ENCODE results near the gene NSD2.

NSD2 gene

DNA sequence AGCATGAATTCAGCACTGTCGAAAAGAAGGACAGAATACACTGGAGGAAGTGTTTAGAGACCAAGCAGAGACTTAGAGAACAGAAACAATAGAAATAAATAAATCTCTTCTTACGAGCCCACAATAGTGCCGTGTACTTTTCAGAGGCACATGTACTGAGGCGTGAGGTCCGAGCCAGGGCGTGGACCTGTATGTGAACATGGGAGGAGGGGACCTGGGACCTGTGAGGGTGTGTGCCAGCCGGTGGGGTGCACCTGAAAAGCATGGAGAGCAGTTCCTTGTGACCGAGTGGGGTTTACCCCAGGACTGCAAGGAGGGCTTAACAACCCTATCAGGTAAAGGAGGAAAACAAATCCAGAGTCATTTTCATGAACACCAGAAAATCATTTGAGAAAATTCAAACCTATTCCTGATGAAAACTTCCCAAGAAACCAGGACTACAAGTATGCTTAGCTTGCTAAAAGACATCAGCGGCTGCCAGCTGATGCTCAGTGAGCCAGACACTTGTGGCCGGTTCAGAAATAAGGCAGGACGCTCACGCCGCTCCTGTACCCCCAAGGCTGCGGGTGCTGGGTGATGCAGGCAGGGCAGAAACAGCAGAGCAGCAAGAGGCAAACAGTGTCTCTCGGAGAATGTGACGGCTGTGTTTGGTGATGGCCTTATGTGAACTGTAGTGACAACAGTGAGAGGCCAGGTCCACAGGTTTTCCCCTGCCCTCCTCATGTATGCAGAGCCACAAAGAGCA is 100.4 kb downstream of the NSD2 start:
- DNase-seq (ENCODE audit: low read depth): no peak

DNA sequence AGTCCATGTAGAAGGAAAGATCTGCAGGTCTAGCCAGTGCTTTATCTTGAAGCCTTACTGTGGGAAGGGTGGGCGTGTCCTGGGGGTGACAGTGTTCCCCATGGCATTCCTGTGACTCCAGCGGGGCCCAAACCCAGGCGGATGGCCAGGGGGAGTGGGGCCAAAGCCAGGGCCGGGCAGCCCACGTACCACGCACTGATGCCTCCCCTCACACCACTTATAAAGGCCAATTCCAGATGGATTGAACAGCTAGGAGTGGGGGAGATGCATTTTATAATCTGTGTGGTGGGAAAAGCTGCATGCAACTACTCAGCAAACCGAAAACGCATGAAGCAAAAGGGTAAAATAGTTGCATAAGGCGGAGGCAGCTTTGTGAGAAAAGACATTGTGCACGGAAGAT is 101.2 kb downstream of the NSD2 start:
- no peak for DNase-seq (ENCODE audit: low read depth)

- no peak for DNase-seq (ENCODE audit: low read depth)
These were observed 102.0 kb downstream of the NSD2 start for GRCh38 chr4:1973218-1973617.

- DNase-seq (ENCODE audit: low read depth): no peak
These were observed 102.5 kb downstream of the NSD2 start for GRCh38 chr4:1973661-1974060.

DNA sequence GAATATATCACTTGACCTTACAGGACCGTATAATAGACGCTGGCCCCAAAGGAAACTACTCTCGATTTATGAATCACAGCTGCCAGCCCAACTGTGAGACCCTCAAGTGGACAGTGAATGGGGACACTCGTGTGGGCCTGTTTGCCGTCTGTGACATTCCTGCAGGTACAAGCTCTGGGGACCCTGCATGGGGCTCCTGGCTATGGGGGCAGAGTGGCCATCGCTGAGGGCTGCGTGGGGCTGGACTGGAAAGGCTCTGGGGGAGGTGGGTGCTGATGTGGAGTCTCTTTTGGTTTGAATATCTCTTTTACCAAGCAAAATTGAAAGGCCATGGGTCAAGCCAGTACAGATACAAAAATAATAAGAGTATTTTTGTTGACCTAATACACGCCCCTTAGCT is 103.6 kb downstream of the NSD2 start:
- DNase-seq (ENCODE audit: low read depth): no peak

DNA sequence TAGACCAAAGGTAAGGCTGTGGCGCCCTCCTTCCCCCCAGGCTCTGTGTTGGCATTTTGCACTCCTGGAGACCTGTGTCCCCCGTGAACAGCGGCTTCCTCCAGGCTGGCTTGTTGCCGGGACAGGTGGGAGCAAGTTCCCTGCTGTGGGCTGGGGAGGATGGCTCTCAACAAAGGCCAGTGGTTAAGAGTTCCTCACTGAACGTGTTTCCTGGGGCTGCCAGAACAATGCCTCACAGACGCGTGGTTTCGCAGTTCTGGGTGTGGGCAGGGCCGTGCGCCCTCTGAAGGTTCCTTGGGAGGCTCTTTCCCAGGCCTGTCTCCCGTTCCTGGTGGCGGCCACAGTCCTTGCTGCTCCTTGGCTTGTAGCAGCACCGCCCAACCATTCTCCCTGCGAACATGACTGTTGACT is 104.2 kb downstream of the NSD2 start:
- DNase-seq (ENCODE audit: low read depth): no peak

- no peak for DNase-seq (ENCODE audit: low read depth)
These were observed 104.7 kb downstream of the NSD2 start for GRCh38 chr4:1975880-1976279.

GRCh38 chr4:1976416-1977352 is 105.5 kb downstream of the NSD2 start:
- DNase-seq (ENCODE audit: low read depth): no peak

GRCh38 chr4:1978226-1978625 is 107.0 kb downstream of the NSD2 start:
- DNase-seq (ENCODE audit: low read depth): no peak

- no peak for DNase-seq (ENCODE audit: low read depth)
These were observed 107.7 kb downstream of the NSD2 start for GRCh38 chr4:1978741-1979476.

DNA sequence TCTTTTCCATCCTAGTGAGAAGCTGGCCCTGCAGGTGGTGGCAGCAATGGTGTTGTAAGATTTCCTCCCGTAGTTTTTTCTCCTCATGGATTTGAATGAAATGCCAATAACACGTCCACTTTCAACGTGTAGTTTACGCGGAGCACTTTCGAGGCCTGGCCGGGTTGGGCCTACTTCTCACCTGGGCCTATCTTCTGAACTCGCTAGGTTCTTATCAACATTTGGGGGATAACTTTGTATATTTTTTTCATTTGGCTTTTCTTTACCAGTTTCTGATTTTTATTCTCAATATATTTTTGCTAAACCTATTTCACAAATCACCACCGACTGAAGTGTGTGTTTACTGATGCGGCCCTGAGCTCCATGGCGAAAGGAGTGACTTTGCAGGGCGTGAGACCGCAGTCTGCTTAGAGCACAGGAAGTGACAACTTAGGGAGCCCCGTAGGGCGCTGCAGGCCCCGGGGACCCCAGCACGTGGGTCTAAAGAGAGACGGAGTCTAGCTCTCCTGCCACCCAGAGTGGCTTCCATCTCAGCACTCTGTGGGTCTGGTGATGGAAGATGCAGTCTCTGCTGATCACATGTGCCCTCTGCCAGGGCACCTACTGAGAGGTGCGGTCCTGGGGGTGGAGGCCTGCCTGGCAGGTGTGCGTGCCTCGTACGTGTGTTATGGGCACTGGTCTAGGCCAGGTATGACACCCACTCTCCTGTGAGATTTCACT is 108.4 kb downstream of the NSD2 start:
- DNase-seq (ENCODE audit: low read depth): no peak

GRCh38 chr4:1980561-1981041 is 109.4 kb downstream of the NSD2 start:
- no peak for DNase-seq (ENCODE audit: low read depth)

GRCh38 chr4:1981251-1982058 is 110.3 kb downstream of the NSD2 start:
- DNase-seq (ENCODE audit: low read depth): no peak

GRCh38 chr4:1982124-1983052 is 111.2 kb downstream of the NSD2 start:
- no peak for DNase-seq (ENCODE audit: low read depth)

GRCh38 chr4:1983053-1983845 is 112.1 kb downstream of the NSD2 start:
- DNase-seq (ENCODE audit: low read depth): no peak

- no peak for DNase-seq (ENCODE audit: low read depth)
These were observed 112.7 kb downstream of the NSD2 start for GRCh38 chr4:1983846-1984405.

GRCh38 chr4:1984406-1985191 is 113.4 kb downstream of the NSD2 start:
- DNase-seq (ENCODE audit: low read depth): no peak

- no peak for DNase-seq (ENCODE audit: low read depth)
These were observed 114.1 kb downstream of the NSD2 start for GRCh38 chr4:1985294-1985693.
